IMR-90 (cell line): ENCODE measurements around the gene NEURL1. TPM values are rescaled to one million over a fixed set of nuclear protein-coding genes. Genes with fewer than 3 reads are reported as not detected.

Source experiments
- ATAC-seq: fragments of 200-7000 bp; cut with Tn5 transposase; 2 replicates; pipeline ENCODE4 v1.9.1; 2020; ENCODE audit warnings: low read depth, mild to moderate bottlenecking, moderate library complexity
- BruUV-seq: library from RNA; stranded (reverse); fragments of 400-500 nt; replicated peaks from 2 replicates; lab custom pipeline; 2021; lab: Mats Ljungman, UMichigan
- CTCF ChIA-PET: fragments of 300-600 bp; formaldehyde crosslinking; extraction: SDS; loops from one replicate; lab custom pipeline; 2021; ENCODE audit warnings: antibody characterized with exemption; lab: Yijun Ruan, JAX
- POLR2A ChIA-PET: fragments of 300-600 bp; sonication (Branson Sonifier 250); formaldehyde crosslinking; loops from one replicate; lab custom pipeline; 2022; ENCODE audit warnings: antibody characterized with exemption; ENCODE audit not compliant: unreplicated experiment; lab: Charles Lee
- DNase-seq: peaks from one replicate; pipeline ENCODE4 v3.0.0; 2013
- H2AFZ ChIP-seq: replicated peaks from 2 replicates; pipeline ENCODE3; 2013; ENCODE audit warnings: low read length, mild to moderate bottlenecking; ENCODE audit not compliant: poor library complexity
- H2AK5ac ChIP-seq: 2 replicates; pipeline ENCODE4 v1.6.1; 2013; ENCODE audit warnings: low read depth, low read length, inconsistent platforms
- H2AK9ac ChIP-seq: replicated peaks from 2 replicates; pipeline ENCODE3; 2013; ENCODE audit warnings: mild to moderate bottlenecking, low read depth, low read length, moderate library complexity; ENCODE audit not compliant: poor library complexity
- H2BK120ac ChIP-seq: 2 replicates; pipeline ENCODE4 v1.6.1; 2013; ENCODE audit warnings: low read depth, low read length, inconsistent platforms
- H2BK15ac ChIP-seq: 3 replicates; pipeline ENCODE4 v1.6.1; 2013; ENCODE audit warnings: low read depth, low read length, inconsistent platforms
- H2BK20ac ChIP-seq: 2 replicates; pipeline ENCODE4 v1.6.1; 2013; ENCODE audit warnings: low read depth, mild to moderate bottlenecking, inconsistent platforms, low read length, moderate library complexity
- H2BK5ac ChIP-seq: 2 replicates; pipeline ENCODE4 v1.6.1; 2013; ENCODE audit warnings: mild to moderate bottlenecking, low read depth, low read length, inconsistent platforms; ENCODE audit not compliant: poor library complexity, severe bottlenecking
- H3K14ac ChIP-seq: replicated peaks from 2 replicates; pipeline ENCODE4 v1.6.1; 2013; ENCODE audit warnings: low read depth, low read length, inconsistent platforms
- H3K18ac ChIP-seq: 2 replicates; pipeline ENCODE4 v1.6.1; 2013; ENCODE audit warnings: low read depth, low read length, control low read depth
- H3K23ac ChIP-seq: 2 replicates; pipeline ENCODE4 v1.6.1; 2013; ENCODE audit warnings: low read depth, low read length, inconsistent platforms
- H3K27ac ChIP-seq: 2 replicates; pipeline ENCODE4 v1.5.1; 2013; ENCODE audit warnings: mild to moderate bottlenecking, control low read depth, low read length; ENCODE audit not compliant: insufficient read depth
- H3K27me3 ChIP-seq: 2 replicates; pipeline ENCODE4 v1.6.1; 2013; ENCODE audit warnings: low read length; ENCODE audit not compliant: control insufficient read depth, insufficient read depth
- H3K36me3 ChIP-seq: 2 replicates; pipeline ENCODE4 v1.6.1; 2013; ENCODE audit warnings: low read length, mixed read lengths; ENCODE audit not compliant: control insufficient read depth, insufficient read depth
- H3K4ac ChIP-seq: 2 replicates; pipeline ENCODE4 v1.6.1; 2013; ENCODE audit warnings: low read depth, low read length, inconsistent platforms
- H3K4me1 ChIP-seq: 2 replicates; pipeline ENCODE4 v1.6.1; 2013; ENCODE audit warnings: low read length, mixed read lengths; ENCODE audit not compliant: control insufficient read depth, insufficient read depth
- H3K4me2 ChIP-seq: 2 replicates; pipeline ENCODE4 v1.6.1; 2013; ENCODE audit warnings: low read depth, mild to moderate bottlenecking, control low read depth, low read length, moderate library complexity
- H3K4me3 ChIP-seq: 2 replicates; pipeline ENCODE4 v1.5.1; 2013; ENCODE audit warnings: low read depth, mild to moderate bottlenecking, control low read depth, low read length, moderate library complexity; ENCODE audit not compliant: insufficient read depth
- H3K56ac ChIP-seq: 2 replicates; pipeline ENCODE4 v1.6.1; 2013; ENCODE audit warnings: low read length, inconsistent platforms; ENCODE audit not compliant: insufficient read depth; ENCODE audit errors: extremely low read depth
- H3K79me1 ChIP-seq, 2 experiments: 2 replicates each; pipeline ENCODE4 v1.6.1; 2013; ENCODE audit warnings: low read length in 2 of 2, inconsistent platforms in 1 of 2, low read depth in 1 of 2
- H3K9ac ChIP-seq: 2 replicates; pipeline ENCODE4 v1.6.1; 2013; ENCODE audit warnings: low read depth, low read length, control low read depth
- H3K9me1 ChIP-seq: 2 replicates; pipeline ENCODE4 v1.6.1; 2013; ENCODE audit warnings: low read length, inconsistent platforms; ENCODE audit not compliant: insufficient read depth
- H3K9me3 ChIP-seq: 2 replicates; pipeline ENCODE4 v1.6.1; 2013; ENCODE audit warnings: low read length; ENCODE audit not compliant: control insufficient read depth, insufficient read depth
- H4K20me1 ChIP-seq: 2 replicates; pipeline ENCODE4 v1.6.1; 2013; ENCODE audit warnings: low read length, inconsistent platforms; ENCODE audit not compliant: insufficient read depth
- H4K5ac ChIP-seq: 2 replicates; pipeline ENCODE4 v1.6.1; 2013; ENCODE audit warnings: mild to moderate bottlenecking, low read depth, low read length, control low read depth
- H4K8ac ChIP-seq, 2 experiments: 2 replicates each; pipeline ENCODE4 v1.6.1; 2013; ENCODE audit warnings: low read depth in 2 of 2, low read length in 2 of 2, control low read depth in 1 of 2, inconsistent platforms in 1 of 2
- H4K91ac ChIP-seq: 2 replicates; pipeline ENCODE4 v1.6.1; 2013; ENCODE audit warnings: low read depth, low read length, inconsistent platforms; ENCODE audit not compliant: insufficient read depth
- BHLHE40 ChIP-seq: fragments of 150-350 bp; IDR thresholded peaks from 2 replicates; pipeline ENCODE4 v1.6.1; 2016; ENCODE audit warnings: mild to moderate bottlenecking, low read depth, low read length
- CHD1 ChIP-seq: IDR thresholded peaks from 2 replicates; pipeline ENCODE4 v1.6.1; 2012; ENCODE audit warnings: low read depth, low read length, improper control_type of control experiment
- CTCF ChIP-seq: conservative IDR thresholded peaks from 2 replicates; pipeline ENCODE4 v1.5.1; 2012; ENCODE audit warnings: mild to moderate bottlenecking, low read depth, low read length, improper control_type of control experiment
- ELK1 ChIP-seq: fragments of 150-350 bp; IDR thresholded peaks from 2 replicates; pipeline ENCODE4 v1.6.1; 2016; ENCODE audit warnings: low read depth, mild to moderate bottlenecking, low read length, moderate library complexity, borderline replicate concordance
- FOS ChIP-seq: fragments of 150-350 bp; IDR thresholded peaks from 2 replicates; pipeline ENCODE4 v1.6.1; 2016; ENCODE audit warnings: low read depth, low read length
- MAFK ChIP-seq: IDR thresholded peaks from 2 replicates; pipeline ENCODE4 v1.6.1; 2012; ENCODE audit warnings: low read depth, low read length, improper control_type of control experiment
- MAZ ChIP-seq: IDR thresholded peaks from 2 replicates; pipeline ENCODE4 v1.6.1; 2012; ENCODE audit warnings: low read depth, mild to moderate bottlenecking, low read length, improper control_type of control experiment, moderate library complexity, borderline replicate concordance
- MXI1 ChIP-seq: IDR thresholded peaks from 2 replicates; pipeline ENCODE4 v1.6.1; 2012; ENCODE audit warnings: low read depth, mild to moderate bottlenecking, low read length, moderate library complexity, borderline replicate concordance
- NFE2L2 ChIP-seq: fragments of 150-350 bp; IDR thresholded peaks from 2 replicates; pipeline ENCODE4 v1.6.1; 2016; ENCODE audit warnings: low read depth, mild to moderate bottlenecking, low read length
- POLR2A ChIP-seq: IDR thresholded peaks from 2 replicates; pipeline ENCODE4 v1.6.1; 2012; ENCODE audit warnings: mild to moderate bottlenecking, low read depth, low read length
- RCOR1 ChIP-seq: IDR thresholded peaks from 2 replicates; pipeline ENCODE4 v1.6.1; 2012; ENCODE audit warnings: mild to moderate bottlenecking, low read length, improper control_type of control experiment; ENCODE audit not compliant: insufficient replicate concordance
- RFX5 ChIP-seq: IDR thresholded peaks from 2 replicates; pipeline ENCODE4 v1.8.0; 2012; ENCODE audit warnings: low read depth, mild to moderate bottlenecking, low read length, moderate library complexity
- SMC3 ChIP-seq: fragments of 150-350 bp; IDR thresholded peaks from 2 replicates; pipeline ENCODE4 v1.6.1; 2016; ENCODE audit warnings: low read depth, mild to moderate bottlenecking, antibody characterized with exemption, low read length, moderate library complexity
- USF2 ChIP-seq: fragments of 150-350 bp; IDR thresholded peaks from 2 replicates; pipeline ENCODE4 v1.6.1; 2017; ENCODE audit warnings: mild to moderate bottlenecking, antibody characterized with exemption, low read length, low read depth
- WGBS, 2 experiments: methylation state at CpG; one replicate each; pipeline versions ENCODE4 v1.1.5 to v1.1.7; 2013; ENCODE audit warnings: missing lambda C conversion rate in 2 of 2; ENCODE audit not compliant: insufficient read length in 1 of 2; ENCODE audit errors: extremely low coverage in 2 of 2; 5-methylcytosine and 5-hydroxymethylcytosine counted together
- dilution Hi-C: fragments of 300-500 bp; cut with HindIII; formaldehyde crosslinking; loops from one replicate; pipeline ENCODE4 v1.14.3; 2018; ENCODE audit warnings: low sequenced_read_pairs; ENCODE audit not compliant: unreplicated experiment
- in situ Hi-C: fragments of 300-500 bp; cut with MboI; formaldehyde crosslinking; loops from 3 replicates; pipeline ENCODE4 v1.14.3; 2019; ENCODE audit warnings: low sequenced_read_pairs, inconsistent platforms, mixed read lengths
- intact Hi-C: fragments of 100-400 bp; cut with micrococcal nuclease; formaldehyde crosslinking; loops from 2 replicates; pipeline ENCODE4 v1.10.0; 2022
- polyA plus RNA-seq, 3 experiments: library from polyadenylated mRNA; depleted of rRNA; stranded (reverse); fragments of >200 nt; gene quantifications; 2 replicates each; pipeline ENCODE4 v1.2.3, GENCODE V29; 2012; ENCODE audit warnings: low replicate concordance in 1 of 3
- total RNA-seq: library from RNA; depleted of rRNA; stranded (reverse); fragments of >200 nt; gene quantifications from 2 replicates; pipeline ENCODE4 v1.2.3, GENCODE V29; 2012

NEURL1 gene
- total and polyA plus RNA-seq, 2 of the 4 experiments (the other 2 are of a cell fraction), result 0.36 to 0.82 TPM

- H3K9ac ChIP-seq, result no peak overlapping the region
- ChIA-PET POLR2A (no interaction called here), CTCF (no interaction called here)
- H3K18ac ChIP-seq, result no peak overlapping the region
- no peak for TF ChIP-seq POLR2A
- no peak for TF ChIP-seq MAZ
- TF ChIP-seq USF2, result no peak
- TF ChIP-seq FOS, result no peak
- TF ChIP-seq NFE2L2, result no peak
- no peak for TF ChIP-seq MXI1
- TF ChIP-seq RFX5, result no peak
- no peak for TF ChIP-seq RCOR1
- TF ChIP-seq ELK1, result no peak
- TF ChIP-seq CHD1, result no peak
- no peak for TF ChIP-seq BHLHE40
- TF ChIP-seq CTCF, result no peak
- no peak for TF ChIP-seq SMC3
- TF ChIP-seq MAFK, result no peak
- DNase-seq (no peak), ATAC-seq (no peak)
- H2BK5ac ChIP-seq, result no peak overlapping the region
- peaks cover 57% of the 10 kb centered on the region for H3K36me3 ChIP-seq
- no peak overlapping the region for H2AFZ ChIP-seq
- no peaks in the 10 kb centered on the region for H3K27me3 ChIP-seq
- peaks cover 40% of the 10 kb centered on the region for H4K20me1 ChIP-seq
- H3K14ac ChIP-seq, result no peak overlapping the region
- peaks cover 52 to 82% of the 10 kb centered on the region in 2 experiments for H3K79me1 ChIP-seq
- H2AK9ac ChIP-seq, result no peak overlapping the region
- 78% methylated on average over 1 of the region's 1 CpG; no CpG with 5 or more reads in 1 of the 2 experiments for WGBS, 2 experiments
- H4K8ac ChIP-seq, result no peak overlapping the region
- H2BK20ac ChIP-seq, result no peak overlapping the region
- H2BK15ac ChIP-seq, result no peak overlapping the region
- H3K23ac ChIP-seq, result no peak overlapping the region
- H2AK5ac ChIP-seq, result no peak overlapping the region
- BruUV-seq, result no TSS peak
- H3K56ac ChIP-seq, result no peak overlapping the region
- H4K5ac ChIP-seq, result no peak overlapping the region
- H2BK120ac ChIP-seq, result no peak overlapping the region
- peaks cover 2% of the 10 kb centered on the region; the same call in 1 of the 2 replicates for H3K4me1 ChIP-seq
- H3K27ac ChIP-seq, result no peak overlapping the region
- H3K9me3 ChIP-seq, result no peaks in the 10 kb centered on the region
- intact Hi-C loops (no loop called here), in situ Hi-C loops (no loop called here), dilution Hi-C loops (no loop called here)
- no peak overlapping the region for H3K4me3 ChIP-seq
- H4K91ac ChIP-seq, result no peak overlapping the region
- no peak overlapping the region for H3K4ac ChIP-seq
- H3K9me1 ChIP-seq, result peaks cover 12% of the 10 kb centered on the region
- no peak overlapping the region for H3K4me2 ChIP-seq
Measured at GRCh38 chr10:103630156-103630555, 136.7 kb downstream of the NEURL1 start.
